Activated T-cell treated with anti-CD3 and anti-CD28 coated beads for 4 hours (primary cell): Measurements from ENCODE around the gene OR5B17.
"Not testable (repeated sequence)": the region's sequence is repeated elsewhere in the genome, so short reads cannot be mapped to it uniquely, and the experiment has no call there.

Experiments
- DNase-seq: peaks from one replicate; pipeline ENCODE4 v3.0.0-alpha.2; 2020

Gene OR5B17

DNA sequence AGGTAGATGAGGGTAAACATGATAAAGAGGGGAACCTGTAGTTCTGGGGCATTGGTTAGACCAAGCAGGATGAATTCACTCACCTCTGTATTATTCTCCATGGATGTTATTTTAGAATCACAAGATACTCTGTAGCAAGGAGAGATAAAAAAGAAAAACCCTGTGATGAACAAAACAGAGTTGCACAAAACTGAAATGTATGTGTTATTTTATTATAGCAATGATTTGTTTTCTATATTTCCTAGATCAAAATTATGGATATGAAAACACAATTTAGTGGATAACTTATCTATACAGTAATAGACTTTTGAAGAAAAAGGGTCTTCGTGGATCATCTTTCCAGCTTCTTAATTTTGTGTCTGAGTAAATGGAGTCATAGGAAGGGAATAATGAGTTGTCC, at the start of gene OR5B17:
OR5B17 (minus strand) TSS at position 101 of the 400 bp plus-strand sequence; CDS start at position 101, 0 bp downstream.
- no peak for DNase-seq

DNA sequence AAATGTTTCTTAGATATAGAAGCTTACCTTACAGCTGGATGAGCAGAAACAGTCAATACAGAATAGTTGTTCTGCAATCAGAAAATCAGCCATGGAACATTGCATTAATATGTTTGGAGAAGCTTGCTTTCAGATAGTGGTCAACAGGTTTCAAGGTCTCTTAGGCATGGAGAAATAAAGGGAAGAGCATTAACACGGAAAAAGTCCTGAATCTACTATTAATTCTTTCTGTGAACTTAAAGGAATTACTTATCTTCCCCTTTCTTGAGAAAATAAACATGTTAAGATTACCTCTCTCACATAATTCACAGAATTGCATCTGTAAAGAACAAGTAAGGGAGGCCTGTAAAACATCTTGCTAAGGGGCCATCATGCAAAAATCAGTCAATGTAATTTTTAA, 47.9 kb upstream of the OR5B17 start, which contains the start of gene OR5B3:
OR5B3 (minus strand) TSS at position 101 of the 400 bp plus-strand sequence. CDS start 3,465 bp downstream, outside the sequence.
- DNase-seq = no peak

DNA sequence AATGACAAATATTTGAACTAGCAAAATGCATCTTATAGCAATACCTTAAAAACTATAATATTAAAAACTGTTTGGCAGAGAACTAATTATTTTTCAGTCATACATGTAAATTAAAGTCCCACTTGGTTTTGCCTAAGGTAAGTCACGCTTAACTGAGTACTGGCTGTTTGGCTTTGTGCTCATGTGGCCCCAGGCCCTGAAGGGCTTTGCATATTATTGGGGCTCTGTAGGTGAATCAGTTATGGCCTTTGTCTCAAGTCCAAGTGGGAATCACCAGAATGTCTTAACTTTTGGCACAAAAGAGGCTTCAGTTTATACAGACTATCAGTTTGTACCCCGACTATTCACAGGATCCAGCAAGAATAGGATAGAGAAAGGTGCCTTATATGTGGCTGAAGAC, 40.8 kb upstream of the OR5B17 start:
- DNase-seq = not testable (repeated sequence)

DNA sequence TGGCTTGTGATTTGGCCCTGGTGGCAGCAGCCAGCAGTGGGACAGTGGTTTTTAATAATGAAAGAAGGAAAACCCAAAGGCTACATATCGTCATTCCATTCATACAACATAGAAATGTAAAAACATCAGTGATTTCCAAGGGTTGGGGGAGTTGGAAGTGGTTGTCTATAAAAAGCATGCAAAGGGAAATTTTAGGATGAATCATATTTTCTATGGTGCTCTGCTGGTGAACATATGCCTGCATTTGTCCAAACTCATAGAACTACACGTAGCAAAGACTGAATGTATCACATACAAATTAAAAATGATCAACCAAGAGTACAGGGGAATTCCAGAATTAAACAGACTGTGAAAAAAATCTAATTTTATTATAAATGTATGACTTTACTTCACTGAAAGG, 36.7 kb upstream of the OR5B17 start:
- no peak for DNase-seq

DNA sequence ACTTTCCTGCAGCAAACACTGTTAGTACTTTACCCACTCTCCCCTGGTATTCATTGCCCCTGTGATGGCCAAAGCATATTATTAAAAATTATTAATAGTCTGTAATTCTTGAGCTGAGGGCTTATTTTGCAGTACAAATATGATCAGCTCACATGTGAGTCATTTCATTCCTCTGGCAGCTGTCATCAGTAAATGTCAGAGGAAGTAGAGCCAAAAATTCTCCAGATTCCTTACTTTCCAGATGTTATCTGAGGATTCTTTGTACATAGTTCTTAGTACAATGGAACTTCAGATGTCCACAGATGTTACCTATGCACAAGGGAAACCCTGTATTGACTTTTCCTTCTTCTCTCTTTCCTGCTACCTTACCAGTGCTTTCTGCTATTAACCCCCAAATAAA, 35.3 kb upstream of the OR5B17 start:
- DNase-seq = no peak

DNA sequence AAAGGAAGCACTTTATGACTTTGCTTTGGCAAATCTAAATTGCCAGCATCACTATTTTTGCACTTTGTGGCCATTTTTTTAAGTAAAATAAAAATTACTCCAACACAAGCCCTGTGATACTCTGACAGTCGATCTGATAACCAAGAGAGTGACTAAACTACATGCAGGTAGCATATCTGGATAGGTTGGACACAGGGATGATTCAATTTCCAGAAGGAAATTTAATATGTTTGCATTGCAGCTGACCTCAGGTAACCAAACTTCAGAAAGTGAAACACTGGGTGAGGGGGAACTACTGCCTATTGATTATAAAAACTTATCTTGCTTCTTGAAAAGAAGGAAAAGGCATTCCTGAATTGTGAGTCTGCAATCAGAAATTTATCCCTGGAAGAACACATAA, 33.9 kb upstream of the OR5B17 start:
- no peak for DNase-seq

DNA sequence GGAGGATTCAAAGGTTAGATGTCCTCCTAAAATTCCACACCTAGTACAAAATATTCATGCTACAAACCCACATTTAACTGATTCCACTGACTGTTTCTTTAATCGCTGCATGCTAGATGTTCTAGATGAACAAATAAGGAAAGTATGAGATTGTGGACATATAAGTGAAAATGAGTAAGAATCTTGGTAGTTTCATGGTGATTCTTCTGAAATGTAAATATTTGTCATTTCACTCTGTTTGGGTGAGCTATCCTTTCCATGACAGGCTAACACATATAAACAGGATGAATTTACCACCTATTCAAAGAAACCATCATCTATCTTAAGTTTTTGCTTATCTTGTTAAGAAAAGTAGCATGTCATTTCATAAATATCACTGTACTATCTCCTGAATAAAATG, 33.0 kb upstream of the OR5B17 start:
- DNase-seq = no peak

DNA sequence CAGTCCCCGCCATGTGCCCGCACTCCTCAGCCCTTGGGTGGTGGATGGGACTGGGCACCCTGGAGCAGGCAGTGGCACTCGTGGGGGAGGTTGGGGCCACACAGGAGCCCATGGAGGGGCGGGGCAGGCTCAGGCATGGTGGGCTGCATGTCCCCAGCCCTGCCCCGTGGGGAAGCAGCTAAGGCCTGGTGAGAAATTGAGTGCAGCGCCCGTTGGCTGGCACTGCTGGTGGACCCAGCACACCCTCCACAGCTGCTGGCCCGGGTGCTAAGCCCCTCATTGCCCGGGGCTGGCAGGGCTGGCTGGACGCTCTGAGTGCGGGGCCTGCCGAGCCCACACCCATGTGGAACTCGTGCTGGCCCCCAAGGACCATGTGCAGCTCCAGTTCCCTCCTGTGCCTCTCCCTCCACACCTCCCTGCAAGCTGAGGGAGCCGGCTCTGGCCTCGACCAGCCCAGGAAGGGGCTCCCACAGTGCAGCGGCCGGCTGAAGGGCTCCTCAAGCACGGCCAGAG, 31.7 kb upstream of the OR5B17 start:
- DNase-seq = no peak

DNA sequence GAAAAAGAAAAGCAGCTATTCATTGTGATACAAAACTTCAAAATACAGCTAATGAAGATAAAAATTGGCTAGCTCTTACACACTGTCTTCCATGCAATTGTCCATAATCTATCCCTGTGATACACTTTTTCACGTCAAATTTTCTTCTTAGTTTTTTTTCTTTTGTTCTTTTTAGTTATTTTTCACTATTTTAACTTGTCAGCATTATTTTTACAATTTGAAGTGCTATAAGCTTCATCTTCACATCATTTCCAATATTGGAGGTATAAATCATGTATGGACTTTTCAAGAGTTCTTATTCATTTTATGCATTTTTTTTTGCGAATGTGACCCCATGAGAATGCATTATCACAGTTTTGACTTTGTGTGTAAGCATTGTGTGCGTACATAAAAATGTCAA, 4.1 kb downstream of the OR5B17 start:
- DNase-seq = no peak

DNA sequence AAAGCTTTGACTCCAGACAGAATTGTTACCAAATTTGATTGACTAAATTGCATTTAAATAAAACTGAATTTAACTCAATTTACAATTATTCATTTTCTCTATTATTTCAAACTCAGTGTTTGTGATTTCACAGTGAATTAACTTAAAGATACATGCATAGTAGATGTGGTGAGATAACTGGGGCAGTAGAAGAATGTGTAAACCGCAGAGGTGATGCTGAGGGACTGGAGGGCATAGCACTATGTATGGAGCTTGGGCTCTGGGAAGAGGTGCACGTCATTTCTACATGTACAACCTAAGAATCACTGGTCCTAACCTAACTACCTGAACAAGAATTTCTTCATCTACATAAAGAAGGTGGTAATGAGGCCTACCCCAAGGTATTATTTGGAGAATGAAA, 13.7 kb downstream of the OR5B17 start:
- no peak for DNase-seq

DNA sequence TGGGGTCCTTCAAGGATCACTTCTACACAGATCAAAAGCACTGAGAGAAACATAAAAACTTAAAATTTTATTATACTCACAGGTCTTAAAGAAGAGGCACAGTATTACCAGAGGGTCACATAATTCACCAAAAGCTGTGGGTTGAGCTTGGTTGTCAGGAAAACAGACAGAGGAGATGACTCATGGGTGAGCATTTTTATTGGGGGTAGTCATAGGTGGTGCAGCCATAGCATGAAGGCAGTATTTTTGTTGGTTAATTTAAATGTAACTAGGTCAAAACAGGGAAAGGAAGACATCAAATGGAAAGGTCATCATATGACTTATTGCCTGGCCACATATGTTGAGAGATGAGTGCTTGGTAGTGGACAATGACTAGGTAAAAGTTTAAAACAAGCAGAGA, 24.2 kb downstream of the OR5B17 start:
- DNase-seq = no peak

DNA sequence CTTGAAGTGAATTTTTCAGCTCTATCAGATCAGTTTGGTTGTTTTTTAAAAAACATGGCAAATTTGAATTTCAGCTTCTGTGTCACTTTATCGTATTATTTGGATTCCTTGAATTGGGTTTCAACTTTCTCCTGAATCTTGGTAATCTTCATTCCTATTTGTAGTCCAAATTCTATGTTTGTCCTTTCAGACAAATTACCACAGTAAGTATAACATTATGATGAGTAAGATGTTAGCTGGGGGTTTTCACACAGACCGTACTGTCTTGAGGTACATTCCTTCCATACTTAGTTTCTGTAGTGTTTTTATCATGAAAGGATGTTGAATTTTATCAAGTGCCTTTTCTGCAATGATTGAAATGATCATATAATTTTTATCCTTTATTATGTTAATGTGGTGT, 28.0 kb downstream of the OR5B17 start:
- DNase-seq = no peak

DNA sequence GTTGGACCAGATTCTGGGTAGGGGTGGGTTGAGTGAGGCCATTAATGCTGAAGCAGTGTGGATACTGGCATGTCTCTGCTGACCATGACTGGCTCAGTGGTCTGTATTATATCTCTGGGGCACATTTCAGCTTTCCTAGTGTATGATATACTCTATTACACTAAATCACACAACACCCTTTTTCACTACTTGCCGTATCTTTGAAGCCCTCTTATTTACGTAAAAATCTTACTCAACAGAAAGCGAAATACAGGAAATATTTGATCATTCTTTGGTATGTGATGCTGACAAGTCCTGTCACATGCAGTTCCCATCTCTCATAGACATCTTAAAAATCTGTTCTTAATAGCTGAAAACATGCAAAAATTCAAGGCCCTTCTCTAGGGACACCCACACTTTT, 40.3 kb downstream of the OR5B17 start:
- DNase-seq = no peak

DNA sequence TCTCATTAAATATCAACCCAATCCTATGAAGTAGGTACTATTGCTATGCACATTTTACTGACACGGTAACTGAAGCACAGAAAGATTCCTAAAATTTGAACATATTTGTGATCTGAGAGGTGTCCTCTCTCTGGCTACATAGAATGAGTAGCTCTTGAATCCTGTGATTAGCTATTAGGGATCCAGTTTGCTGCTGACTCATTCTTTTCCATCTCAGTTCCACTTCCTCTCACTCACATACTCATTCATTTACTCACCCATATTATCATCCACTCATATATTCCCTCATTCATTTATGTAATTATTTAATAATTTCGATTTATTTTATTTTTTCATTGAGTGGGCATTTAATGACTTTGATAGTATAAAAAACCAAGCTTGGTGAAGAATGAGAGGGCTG, 42.7 kb downstream of the OR5B17 start:
- no peak for DNase-seq
